Osteoblast (primary cell): ENCODE measurements around the gene DENND1A. TPM values are rescaled to one million over a fixed set of nuclear protein-coding genes. Genes with fewer than 3 reads are reported as not detected.
"Not testable (repeated sequence)": the region's sequence is repeated elsewhere in the genome, so short reads cannot be mapped to it uniquely, and the experiment has no call there.

ENCODE experiments used
- DNase-seq: peaks from one replicate; pipeline ENCODE4 v3.0.0; 2011; ENCODE audit warnings: low spot score, mixed read lengths; ENCODE audit not compliant: insufficient read length; ENCODE audit errors: missing footprints
- H2AFZ ChIP-seq: 2 replicates; pipeline ENCODE4 v1.6.0; 2011; ENCODE audit warnings: mild to moderate bottlenecking, low read length
- H3K27ac ChIP-seq: 2 replicates; pipeline ENCODE4 v1.5.1; 2011; ENCODE audit warnings: mild to moderate bottlenecking, low read depth, low read length, moderate library complexity
- H3K27me3 ChIP-seq: 2 replicates; pipeline ENCODE4 v1.6.0; 2012; ENCODE audit warnings: mild to moderate bottlenecking, control low read depth, inconsistent platforms, low read length, moderate library complexity; ENCODE audit not compliant: insufficient read depth
- H3K36me3 ChIP-seq: 2 replicates; pipeline ENCODE4 v1.5.1; 2011; ENCODE audit warnings: mild to moderate bottlenecking, low read length, control low read depth, moderate library complexity; ENCODE audit not compliant: insufficient read depth
- H3K4me1 ChIP-seq: 2 replicates; pipeline ENCODE4 v1.5.1; 2011; ENCODE audit warnings: mild to moderate bottlenecking, low read length, control low read depth, moderate library complexity; ENCODE audit not compliant: insufficient read depth
- H3K4me2 ChIP-seq: 2 replicates; pipeline ENCODE4 v1.6.0; 2011; ENCODE audit warnings: mild to moderate bottlenecking, low read length; ENCODE audit not compliant: insufficient read depth
- H3K4me3 ChIP-seq: fragments of 200-600 bp; sonication (generic); 3 replicates; pipeline ENCODE4 v1.5.1; 2012; ENCODE audit warnings: mild to moderate bottlenecking, low read length, inconsistent platforms; ENCODE audit not compliant: insufficient read depth
- H3K79me2 ChIP-seq: 2 replicates; pipeline ENCODE4 v1.6.0; 2012; ENCODE audit warnings: mild to moderate bottlenecking, low read length, control low read depth, inconsistent platforms; ENCODE audit not compliant: insufficient read depth
- H3K9me3 ChIP-seq: 2 replicates; pipeline ENCODE4 v1.5.1; 2011; ENCODE audit warnings: low read depth, low read length, control low read depth
- H4K20me1 ChIP-seq: 2 replicates; pipeline ENCODE4 v1.6.0; 2012; ENCODE audit warnings: mild to moderate bottlenecking, low read length, control low read depth; ENCODE audit not compliant: insufficient read depth
- total RNA-seq: library from RNA; depleted of rRNA; stranded (reverse); fragments of >200 nt; gene quantifications from 2 replicates; pipeline ENCODE4 v1.2.3, GENCODE V29; 2012
- TF ChIP-seq, protein P1 (sequence below): IDR thresholded peaks from 2 replicates; pipeline ENCODE4 v1.5.1; 2011; ENCODE audit warnings: mild to moderate bottlenecking, low read depth, low read length, moderate library complexity; ENCODE audit errors: extremely low read depth

Gene DENND1A
- total RNA-seq, 1 donor = 14.1 TPM

GRCh38 chr9:123946101-123946821 is 16.3 kb upstream of the DENND1A start:
- Histone ChIP-seq H3K4me3 (no peak overlapping the region), H3K4me2 (no peak overlapping the region), H3K27me3 (peaks cover 3% of the 10 kb centered on the region), H3K27ac (no peak overlapping the region), H4K20me1 (no peaks in the 10 kb centered on the region), H3K9me3 (no peaks in the 10 kb centered on the region), H3K79me2 (no peaks in the 10 kb centered on the region), H2AFZ (no peak overlapping the region), H3K4me1 (no peaks in the 10 kb centered on the region), H3K36me3 (no peaks in the 10 kb centered on the region)
- DNase-seq = no peak
- TF ChIP-seq, protein P1, sequence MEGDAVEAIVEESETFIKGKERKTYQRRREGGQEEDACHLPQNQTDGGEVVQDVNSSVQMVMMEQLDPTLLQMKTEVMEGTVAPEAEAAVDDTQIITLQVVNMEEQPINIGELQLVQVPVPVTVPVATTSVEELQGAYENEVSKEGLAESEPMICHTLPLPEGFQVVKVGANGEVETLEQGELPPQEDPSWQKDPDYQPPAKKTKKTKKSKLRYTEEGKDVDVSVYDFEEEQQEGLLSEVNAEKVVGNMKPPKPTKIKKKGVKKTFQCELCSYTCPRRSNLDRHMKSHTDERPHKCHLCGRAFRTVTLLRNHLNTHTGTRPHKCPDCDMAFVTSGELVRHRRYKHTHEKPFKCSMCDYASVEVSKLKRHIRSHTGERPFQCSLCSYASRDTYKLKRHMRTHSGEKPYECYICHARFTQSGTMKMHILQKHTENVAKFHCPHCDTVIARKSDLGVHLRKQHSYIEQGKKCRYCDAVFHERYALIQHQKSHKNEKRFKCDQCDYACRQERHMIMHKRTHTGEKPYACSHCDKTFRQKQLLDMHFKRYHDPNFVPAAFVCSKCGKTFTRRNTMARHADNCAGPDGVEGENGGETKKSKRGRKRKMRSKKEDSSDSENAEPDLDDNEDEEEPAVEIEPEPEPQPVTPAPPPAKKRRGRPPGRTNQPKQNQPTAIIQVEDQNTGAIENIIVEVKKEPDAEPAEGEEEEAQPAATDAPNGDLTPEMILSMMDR = no peak

- no peak for DNase-seq
- no peak overlapping the region for H3K4me2 ChIP-seq
Measured at GRCh38 chr9:123945532-123945931, 15.6 kb upstream of the DENND1A start.

GRCh38 chr9:123944464-123944863 is 14.5 kb upstream of the DENND1A start:
- not testable (repeated sequence) for H3K27me3 ChIP-seq, H3K4me1 ChIP-seq, H3K27ac ChIP-seq

More at GRCh38 chr9:123945532-123945931, 15.6 kb upstream of the DENND1A start:
- H3K4me3 ChIP-seq = no peak overlapping the region
- no peaks in the 10 kb centered on the region for H3K4me1 ChIP-seq
- no peaks in the 10 kb centered on the region for H3K79me2 ChIP-seq
- H3K27ac ChIP-seq = no peak overlapping the region
- TF ChIP-seq, protein P1 = no peak
- H3K27me3 ChIP-seq = no peaks in the 10 kb centered on the region
- no peaks in the 10 kb centered on the region for H3K9me3 ChIP-seq
- H3K36me3 ChIP-seq = no peaks in the 10 kb centered on the region
- H4K20me1 ChIP-seq = no peaks in the 10 kb centered on the region
- no peak overlapping the region for H2AFZ ChIP-seq

GRCh38 chr9:123943671-123944070 is 13.7 kb upstream of the DENND1A start:
- H3K27ac ChIP-seq = no peak overlapping the region
- no peaks in the 10 kb centered on the region for H3K4me1 ChIP-seq
- no peak overlapping the region for H3K4me2 ChIP-seq
- H3K36me3 ChIP-seq = no peaks in the 10 kb centered on the region
- H3K79me2 ChIP-seq = no peaks in the 10 kb centered on the region
- H2AFZ ChIP-seq = no peak overlapping the region
- TF ChIP-seq, protein P1 = no peak
- H3K4me3 ChIP-seq = no peak overlapping the region
- H3K27me3 ChIP-seq = no peaks in the 10 kb centered on the region
- no peak for DNase-seq
- no peaks in the 10 kb centered on the region for H4K20me1 ChIP-seq
- H3K9me3 ChIP-seq = no peaks in the 10 kb centered on the region

More at GRCh38 chr9:123944464-123944863, 14.5 kb upstream of the DENND1A start:
- H2AFZ ChIP-seq, H4K20me1 ChIP-seq, H3K79me2 ChIP-seq, H3K9me3 ChIP-seq, DNase-seq, H3K4me2 ChIP-seq, H3K4me3 ChIP-seq, H3K36me3 ChIP-seq: not testable (repeated sequence)
